GDM1 (cell line): ENCODE results near the gene TRMO.

Source experiments
- DNase-seq: peaks from one replicate; lab custom pipeline; 2025; lab: John Stamatoyannopoulos, UW

Gene TRMO

GRCh38 chr9:97858826-97859225 lies 63.5 kb downstream of the TRMO start:
- no peak for DNase-seq

- no peak for DNase-seq
Measured at GRCh38 chr9:97858393-97858713, 63.9 kb downstream of the TRMO start.

- no peak for DNase-seq
Measured at GRCh38 chr9:97857606-97858392, 64.5 kb downstream of the TRMO start.

- DNase-seq = no peak
Measured at GRCh38 chr9:97856857-97857605, 65.3 kb downstream of the TRMO start.

GRCh38 chr9:97855899-97856298 lies 66.4 kb downstream of the TRMO start:
- no peak for DNase-seq

- DNase-seq = no peak
Measured at GRCh38 chr9:97855486-97855875, 66.8 kb downstream of the TRMO start.

GRCh38 chr9:97854696-97855485 lies 67.4 kb downstream of the TRMO start:
- no peak for DNase-seq
